Keratinocyte (primary cell): Measurements from ENCODE around the gene MLLT3.

ENCODE experiments used
- EZH2 ChIP-seq: IDR thresholded peaks from one replicate; pipeline ENCODE4 v1.6.1; 2012; ENCODE audit warnings: inconsistent platforms, mild to moderate bottlenecking, low read length, moderate library complexity
- TF ChIP-seq, protein P1 (sequence below), 3 experiments: IDR thresholded peaks in 1 of 3; conservative IDR thresholded peaks in 1 of 3; optimal IDR thresholded peaks in 1 of 3; 2 replicates in 2 of 3; 3 replicates in 1 of 3; pipeline versions ENCODE3 to v1.5.1; 2011; ENCODE audit warnings: low read length in 3 of 3, mild to moderate bottlenecking in 3 of 3, moderate library complexity in 2 of 3, control low read depth in 1 of 3, inconsistent platforms in 1 of 3; ENCODE audit not compliant: insufficient read depth in 2 of 3; ENCODE audit errors: extremely low read depth in 1 of 3

GRCh38 chr9:20376042-20376441, 246.3 kb downstream of the MLLT3 start:
- TF ChIP-seq, protein P1, sequence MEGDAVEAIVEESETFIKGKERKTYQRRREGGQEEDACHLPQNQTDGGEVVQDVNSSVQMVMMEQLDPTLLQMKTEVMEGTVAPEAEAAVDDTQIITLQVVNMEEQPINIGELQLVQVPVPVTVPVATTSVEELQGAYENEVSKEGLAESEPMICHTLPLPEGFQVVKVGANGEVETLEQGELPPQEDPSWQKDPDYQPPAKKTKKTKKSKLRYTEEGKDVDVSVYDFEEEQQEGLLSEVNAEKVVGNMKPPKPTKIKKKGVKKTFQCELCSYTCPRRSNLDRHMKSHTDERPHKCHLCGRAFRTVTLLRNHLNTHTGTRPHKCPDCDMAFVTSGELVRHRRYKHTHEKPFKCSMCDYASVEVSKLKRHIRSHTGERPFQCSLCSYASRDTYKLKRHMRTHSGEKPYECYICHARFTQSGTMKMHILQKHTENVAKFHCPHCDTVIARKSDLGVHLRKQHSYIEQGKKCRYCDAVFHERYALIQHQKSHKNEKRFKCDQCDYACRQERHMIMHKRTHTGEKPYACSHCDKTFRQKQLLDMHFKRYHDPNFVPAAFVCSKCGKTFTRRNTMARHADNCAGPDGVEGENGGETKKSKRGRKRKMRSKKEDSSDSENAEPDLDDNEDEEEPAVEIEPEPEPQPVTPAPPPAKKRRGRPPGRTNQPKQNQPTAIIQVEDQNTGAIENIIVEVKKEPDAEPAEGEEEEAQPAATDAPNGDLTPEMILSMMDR (optimal IDR thresholded peaks at IDR 0.05 in 1 of 3, IDR thresholded peaks at IDR 0.05 in 1 of 3, conservative IDR thresholded peaks at IDR 0.05 in 1 of 3; ENCODE audit: extremely low read depth in 1 of 3, insufficient read depth in 2 of 3, low read length in 3 of 3) = no peak
- no peak for TF ChIP-seq EZH2
